Peyer's patch (tissue), 4 donors: Measurements from ENCODE around the gene TULP4.

Source experiments
- POLR2A ChIP-seq, 2 donors: fragments of 450-650 bp; IDR thresholded peaks; one replicate each; pipeline ENCODE4 v1.5.1; 2017; ENCODE audit warnings: antibody characterized with exemption in 2 of 2, mild to moderate bottlenecking in 2 of 2, moderate library complexity in 2 of 2
- TF ChIP-seq, protein P1 (sequence below), 6 experiments: fragments of 450-650 bp in 4 of 6; fragments of 200-600 bp in 2 of 6; sonication (generic) in 1 of 6; IDR thresholded peaks; one replicate each; pipeline ENCODE4 v1.5.1; 2017 to 2019; ENCODE audit warnings: antibody characterized with exemption in 6 of 6, mild to moderate bottlenecking in 3 of 6, moderate library complexity in 1 of 6

DNA sequence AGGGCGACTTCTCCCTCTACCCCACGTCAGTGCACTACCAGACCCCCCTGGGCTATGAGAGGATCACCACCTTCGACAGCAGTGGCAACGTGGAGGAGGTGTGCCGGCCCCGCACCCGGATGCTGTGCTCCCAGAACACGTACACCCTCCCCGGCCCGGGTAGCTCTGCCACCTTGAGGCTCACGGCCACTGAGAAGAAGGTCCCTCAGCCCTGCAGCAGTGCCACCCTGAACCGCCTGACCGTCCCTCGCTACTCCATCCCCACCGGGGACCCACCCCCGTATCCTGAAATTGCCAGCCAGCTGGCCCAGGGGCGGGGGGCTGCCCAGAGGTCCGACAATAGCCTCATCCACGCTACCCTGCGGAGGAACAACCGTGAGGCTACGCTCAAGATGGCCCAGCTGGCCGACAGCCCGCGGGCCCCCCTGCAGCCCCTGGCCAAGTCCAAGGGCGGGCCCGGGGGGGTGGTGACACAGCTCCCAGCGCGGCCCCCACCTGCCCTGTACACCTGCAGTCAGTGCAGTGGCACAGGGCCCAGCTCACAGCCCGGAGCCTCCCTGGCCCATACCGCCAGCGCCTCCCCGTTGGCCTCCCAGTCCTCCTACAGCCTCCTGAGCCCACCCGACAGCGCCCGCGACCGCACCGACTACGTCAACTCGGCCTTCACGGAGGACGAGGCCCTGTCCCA lies 190.1 kb downstream of the TULP4 start:
- TF ChIP-seq POLR2A (IDR thresholded peaks at IDR 0.05) = no peak
- TF ChIP-seq, protein P1, sequence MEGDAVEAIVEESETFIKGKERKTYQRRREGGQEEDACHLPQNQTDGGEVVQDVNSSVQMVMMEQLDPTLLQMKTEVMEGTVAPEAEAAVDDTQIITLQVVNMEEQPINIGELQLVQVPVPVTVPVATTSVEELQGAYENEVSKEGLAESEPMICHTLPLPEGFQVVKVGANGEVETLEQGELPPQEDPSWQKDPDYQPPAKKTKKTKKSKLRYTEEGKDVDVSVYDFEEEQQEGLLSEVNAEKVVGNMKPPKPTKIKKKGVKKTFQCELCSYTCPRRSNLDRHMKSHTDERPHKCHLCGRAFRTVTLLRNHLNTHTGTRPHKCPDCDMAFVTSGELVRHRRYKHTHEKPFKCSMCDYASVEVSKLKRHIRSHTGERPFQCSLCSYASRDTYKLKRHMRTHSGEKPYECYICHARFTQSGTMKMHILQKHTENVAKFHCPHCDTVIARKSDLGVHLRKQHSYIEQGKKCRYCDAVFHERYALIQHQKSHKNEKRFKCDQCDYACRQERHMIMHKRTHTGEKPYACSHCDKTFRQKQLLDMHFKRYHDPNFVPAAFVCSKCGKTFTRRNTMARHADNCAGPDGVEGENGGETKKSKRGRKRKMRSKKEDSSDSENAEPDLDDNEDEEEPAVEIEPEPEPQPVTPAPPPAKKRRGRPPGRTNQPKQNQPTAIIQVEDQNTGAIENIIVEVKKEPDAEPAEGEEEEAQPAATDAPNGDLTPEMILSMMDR (IDR thresholded peaks at IDR 0.05) = no peak
